Measurements from ENCODE around the gene TNFRSF12A. TPM values are rescaled to one million over a fixed set of nuclear protein-coding genes. Genes with fewer than 3 reads are reported as not detected.

Gene TNFRSF12A
- total RNA-seq, 1 experiment from 2014 or later = 78.9 TPM

DNA sequence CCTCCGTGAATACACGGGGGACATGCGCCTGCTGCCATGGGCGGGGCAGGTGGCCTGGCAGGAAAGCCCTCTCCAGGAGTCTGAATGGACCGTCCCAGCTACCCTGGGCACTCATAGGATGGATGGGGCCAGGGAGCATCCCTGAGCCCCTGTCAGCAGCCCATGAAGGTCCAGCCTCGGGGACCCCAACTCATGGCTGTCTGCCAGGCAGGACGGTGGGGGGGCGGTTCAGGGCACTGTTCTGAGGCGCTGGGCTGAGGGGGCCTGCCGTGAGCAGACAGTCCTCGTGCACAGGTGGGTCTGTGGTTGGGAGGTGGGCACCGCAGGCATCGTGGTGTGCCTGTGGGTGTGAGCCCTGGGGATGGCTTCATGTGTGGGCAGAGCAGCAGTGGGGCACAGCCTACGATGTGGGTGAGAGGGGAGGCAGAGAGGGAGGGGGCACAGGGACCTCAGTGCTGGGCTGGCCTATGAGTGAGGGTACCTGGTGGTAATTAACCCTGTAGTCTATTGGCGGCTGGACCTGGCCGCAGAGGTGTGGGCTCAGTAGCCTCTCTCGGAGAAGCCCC lies 33.5 kb upstream of the TNFRSF12A start:
- Mint-ChIP-seq H3K36me3 (no peaks in the 10 kb centered on the region), H3K4me3 (no peak overlapping the region), H3K4me1 (peaks cover 33% of the 10 kb centered on the region), H3K27ac (no peak overlapping the region), H3K27me3 (ENCODE audit: low read depth) (peaks cover 6% of the 10 kb centered on the region; the same call in 1 of the 2 replicates), H3K9me3 (no peaks in the 10 kb centered on the region)
- ChIA-PET CTCF (interaction anchor here (1.8 to 2.0 kb wide), 2 partner anchors 16 to 73 kb away, joined by 6 to 8 read pairs; no protein-coding TSS in a partner anchor), POLR2A (no interaction called here)
- DNase-seq (ENCODE audit: low spot score) (no peak), ATAC-seq (no peak)
- TF ChIP-seq GRHL2 (CRISPR knock-in tag; IDR thresholded peaks at IDR 0.05; ENCODE audit: insufficient replicate concordance, severe bottlenecking) (no peak), TEAD4 (CRISPR knock-in tag; IDR thresholded peaks at IDR 0.05) (no peak), PRRX2 (CRISPR knock-in tag; IDR thresholded peaks at IDR 0.05) (no peak), RORB (CRISPR knock-in tag; IDR thresholded peaks at IDR 0.05) (no peak)

DNA sequence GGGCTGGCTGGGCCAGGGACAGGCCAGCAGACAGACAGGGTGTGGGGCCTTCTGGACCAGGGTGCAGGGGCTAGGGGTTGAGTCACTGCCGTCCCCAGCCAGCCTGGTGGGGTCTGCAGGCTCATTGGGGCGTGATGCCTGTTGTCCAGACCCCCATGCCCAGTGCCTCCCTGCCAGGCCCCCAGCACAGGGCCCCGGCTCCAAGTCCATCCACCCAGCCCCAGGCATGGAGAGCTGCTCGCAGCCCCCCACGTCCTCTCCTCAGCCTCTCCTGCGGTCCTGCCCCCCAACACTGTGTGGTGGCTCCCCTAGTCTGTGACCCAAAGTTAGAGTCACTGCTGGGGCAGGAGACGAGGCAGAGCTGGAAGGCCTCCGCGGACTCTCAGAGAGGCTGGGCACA lies 32.9 kb upstream of the TNFRSF12A start:
- DNase-seq (ENCODE audit: low spot score) = no peak
- H3K27ac Mint-ChIP-seq = no peak overlapping the region
- no peak overlapping the region for H3K4me3 Mint-ChIP-seq
- ChIA-PET CTCF (interaction anchor here (1.8 kb wide), 1 partner anchor 17 kb away, joined by 6 read pairs; no protein-coding TSS in a partner anchor), POLR2A (no interaction called here)
- H3K36me3 Mint-ChIP-seq = no peaks in the 10 kb centered on the region
- H3K27me3 Mint-ChIP-seq (ENCODE audit: low read depth) = peaks cover 6% of the 10 kb centered on the region; the same call in 1 of the 2 replicates
- TF ChIP-seq, protein P1, sequence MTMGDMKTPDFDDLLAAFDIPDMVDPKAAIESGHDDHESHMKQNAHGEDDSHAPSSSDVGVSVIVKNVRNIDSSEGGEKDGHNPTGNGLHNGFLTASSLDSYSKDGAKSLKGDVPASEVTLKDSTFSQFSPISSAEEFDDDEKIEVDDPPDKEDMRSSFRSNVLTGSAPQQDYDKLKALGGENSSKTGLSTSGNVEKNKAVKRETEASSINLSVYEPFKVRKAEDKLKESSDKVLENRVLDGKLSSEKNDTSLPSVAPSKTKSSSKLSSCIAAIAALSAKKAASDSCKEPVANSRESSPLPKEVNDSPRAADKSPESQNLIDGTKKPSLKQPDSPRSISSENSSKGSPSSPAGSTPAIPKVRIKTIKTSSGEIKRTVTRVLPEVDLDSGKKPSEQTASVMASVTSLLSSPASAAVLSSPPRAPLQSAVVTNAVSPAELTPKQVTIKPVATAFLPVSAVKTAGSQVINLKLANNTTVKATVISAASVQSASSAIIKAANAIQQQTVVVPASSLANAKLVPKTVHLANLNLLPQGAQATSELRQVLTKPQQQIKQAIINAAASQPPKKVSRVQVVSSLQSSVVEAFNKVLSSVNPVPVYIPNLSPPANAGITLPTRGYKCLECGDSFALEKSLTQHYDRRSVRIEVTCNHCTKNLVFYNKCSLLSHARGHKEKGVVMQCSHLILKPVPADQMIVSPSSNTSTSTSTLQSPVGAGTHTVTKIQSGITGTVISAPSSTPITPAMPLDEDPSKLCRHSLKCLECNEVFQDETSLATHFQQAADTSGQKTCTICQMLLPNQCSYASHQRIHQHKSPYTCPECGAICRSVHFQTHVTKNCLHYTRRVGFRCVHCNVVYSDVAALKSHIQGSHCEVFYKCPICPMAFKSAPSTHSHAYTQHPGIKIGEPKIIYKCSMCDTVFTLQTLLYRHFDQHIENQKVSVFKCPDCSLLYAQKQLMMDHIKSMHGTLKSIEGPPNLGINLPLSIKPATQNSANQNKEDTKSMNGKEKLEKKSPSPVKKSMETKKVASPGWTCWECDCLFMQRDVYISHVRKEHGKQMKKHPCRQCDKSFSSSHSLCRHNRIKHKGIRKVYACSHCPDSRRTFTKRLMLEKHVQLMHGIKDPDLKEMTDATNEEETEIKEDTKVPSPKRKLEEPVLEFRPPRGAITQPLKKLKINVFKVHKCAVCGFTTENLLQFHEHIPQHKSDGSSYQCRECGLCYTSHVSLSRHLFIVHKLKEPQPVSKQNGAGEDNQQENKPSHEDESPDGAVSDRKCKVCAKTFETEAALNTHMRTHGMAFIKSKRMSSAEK (CRISPR knock-in tag; IDR thresholded peaks at IDR 0.05; ENCODE audit: borderline replicate concordance) = no peak
- TF ChIP-seq EMX1 (CRISPR knock-in tag; IDR thresholded peaks at IDR 0.05) (no peak), FOXK1 (CRISPR knock-in tag; IDR thresholded peaks at IDR 0.05) (no peak), GRHL2 (CRISPR knock-in tag; IDR thresholded peaks at IDR 0.05; ENCODE audit: insufficient replicate concordance, severe bottlenecking) (no peak), ZNF317 (CRISPR knock-in tag; IDR thresholded peaks at IDR 0.05; ENCODE audit: borderline replicate concordance, low read depth) (no peak), ATF1 (CRISPR knock-in tag; IDR thresholded peaks at IDR 0.05) (no peak)
- TF ChIP-seq, protein P2, sequence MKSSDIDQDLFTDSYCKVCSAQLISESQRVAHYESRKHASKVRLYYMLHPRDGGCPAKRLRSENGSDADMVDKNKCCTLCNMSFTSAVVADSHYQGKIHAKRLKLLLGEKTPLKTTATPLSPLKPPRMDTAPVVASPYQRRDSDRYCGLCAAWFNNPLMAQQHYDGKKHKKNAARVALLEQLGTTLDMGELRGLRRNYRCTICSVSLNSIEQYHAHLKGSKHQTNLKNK (CRISPR knock-in tag; IDR thresholded peaks at IDR 0.05) = no peak
- TF ChIP-seq, protein P3, sequence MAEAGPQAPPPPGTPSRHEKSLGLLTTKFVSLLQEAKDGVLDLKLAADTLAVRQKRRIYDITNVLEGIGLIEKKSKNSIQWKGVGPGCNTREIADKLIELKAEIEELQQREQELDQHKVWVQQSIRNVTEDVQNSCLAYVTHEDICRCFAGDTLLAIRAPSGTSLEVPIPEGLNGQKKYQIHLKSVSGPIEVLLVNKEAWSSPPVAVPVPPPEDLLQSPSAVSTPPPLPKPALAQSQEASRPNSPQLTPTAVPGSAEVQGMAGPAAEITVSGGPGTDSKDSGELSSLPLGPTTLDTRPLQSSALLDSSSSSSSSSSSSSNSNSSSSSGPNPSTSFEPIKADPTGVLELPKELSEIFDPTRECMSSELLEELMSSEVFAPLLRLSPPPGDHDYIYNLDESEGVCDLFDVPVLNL (CRISPR knock-in tag; IDR thresholded peaks at IDR 0.05; ENCODE audit: borderline replicate concordance, low read depth) = no peak
- TF ChIP-seq, protein P4, sequence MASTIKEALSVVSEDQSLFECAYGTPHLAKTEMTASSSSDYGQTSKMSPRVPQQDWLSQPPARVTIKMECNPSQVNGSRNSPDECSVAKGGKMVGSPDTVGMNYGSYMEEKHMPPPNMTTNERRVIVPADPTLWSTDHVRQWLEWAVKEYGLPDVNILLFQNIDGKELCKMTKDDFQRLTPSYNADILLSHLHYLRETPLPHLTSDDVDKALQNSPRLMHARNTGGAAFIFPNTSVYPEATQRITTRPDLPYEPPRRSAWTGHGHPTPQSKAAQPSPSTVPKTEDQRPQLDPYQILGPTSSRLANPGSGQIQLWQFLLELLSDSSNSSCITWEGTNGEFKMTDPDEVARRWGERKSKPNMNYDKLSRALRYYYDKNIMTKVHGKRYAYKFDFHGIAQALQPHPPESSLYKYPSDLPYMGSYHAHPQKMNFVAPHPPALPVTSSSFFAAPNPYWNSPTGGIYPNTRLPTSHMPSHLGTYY (CRISPR knock-in tag; IDR thresholded peaks at IDR 0.05) = no peak
- TF ChIP-seq, protein P5, sequence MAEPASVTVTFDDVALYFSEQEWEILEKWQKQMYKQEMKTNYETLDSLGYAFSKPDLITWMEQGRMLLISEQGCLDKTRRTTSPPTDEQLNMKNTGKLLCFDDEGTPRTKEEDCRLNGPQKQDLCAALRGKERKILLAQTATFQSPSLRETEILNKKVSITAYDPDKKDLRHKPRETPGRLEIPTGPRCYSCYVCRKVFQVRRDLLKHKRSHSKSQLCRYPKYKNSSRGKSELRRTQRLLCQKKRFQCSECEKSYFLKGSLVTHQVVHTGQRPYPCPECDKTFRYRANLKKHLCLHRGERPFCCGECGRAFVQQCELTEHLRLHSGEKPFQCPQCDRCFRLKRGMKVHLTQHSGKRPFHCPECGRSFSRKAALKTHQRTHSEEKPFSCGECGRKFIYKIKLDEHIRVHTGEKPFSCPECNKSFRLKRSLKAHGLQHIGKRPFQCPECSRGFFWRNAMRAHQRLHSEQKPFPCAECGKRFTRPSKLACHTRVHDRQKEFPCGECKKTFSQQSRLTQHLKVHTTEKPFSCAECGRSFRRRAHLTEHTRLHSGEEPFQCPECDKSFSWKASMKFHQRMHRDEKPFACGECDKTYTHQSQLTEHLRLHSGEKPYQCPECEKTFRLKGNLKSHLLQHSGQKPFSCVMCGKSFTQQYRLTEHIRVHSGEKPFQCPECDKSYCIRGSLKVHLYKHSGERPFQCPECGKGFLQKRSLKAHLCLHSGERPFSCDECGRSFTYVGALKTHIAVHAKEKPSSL (CRISPR knock-in tag; conservative IDR thresholded peaks at IDR 0.05) = no peak
- H3K9me3 Mint-ChIP-seq = no peaks in the 10 kb centered on the region
- no peak for ATAC-seq
- H3K4me1 Mint-ChIP-seq = peaks cover 28% of the 10 kb centered on the region
